Measurements from ENCODE around the gene F5.
"Not testable (repeated sequence)": the region's sequence is repeated elsewhere in the genome, so short reads cannot be mapped to it uniquely, and the experiment has no call there.

The F5 gene

DNA sequence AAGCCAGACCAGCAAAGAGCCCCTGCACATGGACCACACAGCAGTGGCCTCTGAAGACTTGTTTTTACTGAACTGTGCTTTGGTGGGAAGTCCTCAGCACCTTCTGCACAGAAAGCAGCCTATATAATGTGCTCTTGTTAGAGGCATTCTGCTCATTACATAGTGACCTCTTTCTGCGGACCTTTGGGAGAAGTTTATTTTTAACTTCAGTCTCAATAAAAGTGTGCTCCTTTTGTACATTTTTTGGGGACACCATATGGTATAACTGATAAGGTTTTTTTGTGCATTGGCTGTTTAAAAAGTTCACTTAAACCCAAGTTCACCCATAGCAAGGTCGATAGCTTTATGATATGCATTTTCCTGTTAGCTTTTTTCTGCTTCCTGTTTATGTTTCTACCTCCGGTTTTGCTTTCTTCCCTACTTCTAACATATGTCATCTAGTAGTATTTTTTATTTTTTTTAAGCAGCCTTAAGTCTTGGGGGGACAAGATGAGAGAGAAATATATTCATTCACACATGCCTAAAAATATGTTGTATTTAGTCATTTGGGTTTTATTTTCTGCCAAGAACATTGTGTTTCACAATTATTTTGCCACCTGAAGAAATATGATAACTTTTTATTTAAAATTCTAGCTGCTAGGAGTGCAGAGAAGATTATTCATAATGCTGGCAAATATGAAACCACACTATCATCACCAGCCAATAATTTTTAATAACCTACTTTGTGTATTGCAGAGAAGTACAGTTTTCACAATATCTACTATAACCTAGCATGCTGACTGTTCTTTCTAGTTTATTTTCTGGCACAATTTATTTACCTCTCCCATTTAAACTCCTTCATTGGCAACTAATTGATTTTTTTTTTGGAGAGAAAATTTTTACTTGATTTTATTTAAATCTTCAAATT, 77.6 kb downstream of the F5 start:
- no peak for DNase-seq

DNA sequence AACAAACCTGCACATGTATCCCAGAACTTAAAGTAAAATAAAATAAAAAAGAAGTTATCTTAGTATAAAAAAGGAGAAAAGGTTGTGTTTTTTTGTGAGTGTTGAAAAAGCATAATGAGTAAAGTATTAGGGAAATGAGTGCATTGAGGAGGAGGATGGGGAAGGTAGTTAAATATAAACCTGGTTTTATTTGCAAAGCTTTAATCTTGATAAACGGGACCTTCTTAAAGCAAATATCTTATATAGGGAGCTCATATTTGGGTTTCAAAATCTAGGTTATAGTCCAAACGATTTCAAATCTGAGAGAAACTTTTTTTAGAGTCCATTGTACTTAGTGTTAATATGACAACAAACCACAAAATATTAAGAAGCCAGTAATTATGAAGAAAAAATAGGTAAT, 78.9 kb downstream of the F5 start:
- no peak for DNase-seq

DNA sequence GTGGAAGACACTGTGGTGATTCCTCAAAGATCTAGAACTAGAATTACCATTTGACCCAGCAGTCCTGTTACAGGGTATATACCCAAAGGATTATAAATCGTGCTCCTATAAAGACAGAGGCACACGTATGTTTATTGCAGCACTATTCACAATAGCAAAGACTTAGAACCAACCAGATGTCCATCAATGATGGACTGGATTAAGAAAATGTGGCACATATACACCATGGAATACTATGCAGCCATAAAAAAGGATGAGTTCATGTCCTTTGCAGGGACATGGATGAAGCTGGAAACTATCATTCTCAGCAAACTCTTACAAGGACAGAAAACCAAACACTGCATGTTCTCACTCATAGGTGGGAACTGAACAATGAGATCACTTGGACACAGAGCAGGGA, 82.7 kb downstream of the F5 start:
- DNase-seq: not testable (repeated sequence)

DNA sequence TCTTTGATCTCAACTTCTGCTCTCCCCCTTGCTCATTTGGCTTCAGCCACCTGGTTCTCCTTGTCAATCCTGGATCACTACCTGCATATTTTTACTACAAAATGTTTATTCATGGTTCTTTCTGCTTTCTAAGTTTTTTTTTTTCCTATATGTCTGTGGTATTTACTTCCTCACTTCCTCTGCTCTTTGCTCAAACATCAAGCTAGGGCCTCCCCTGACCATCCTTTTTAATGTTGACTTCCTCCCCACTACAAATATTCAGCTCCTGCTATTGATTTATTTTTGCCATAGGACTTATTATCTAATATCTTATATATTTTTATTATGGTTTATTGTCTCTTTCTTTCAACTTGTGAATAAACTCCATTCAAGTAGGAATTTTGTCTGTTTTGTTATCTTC, 86.5 kb downstream of the F5 start:
- no peak for DNase-seq

DNA sequence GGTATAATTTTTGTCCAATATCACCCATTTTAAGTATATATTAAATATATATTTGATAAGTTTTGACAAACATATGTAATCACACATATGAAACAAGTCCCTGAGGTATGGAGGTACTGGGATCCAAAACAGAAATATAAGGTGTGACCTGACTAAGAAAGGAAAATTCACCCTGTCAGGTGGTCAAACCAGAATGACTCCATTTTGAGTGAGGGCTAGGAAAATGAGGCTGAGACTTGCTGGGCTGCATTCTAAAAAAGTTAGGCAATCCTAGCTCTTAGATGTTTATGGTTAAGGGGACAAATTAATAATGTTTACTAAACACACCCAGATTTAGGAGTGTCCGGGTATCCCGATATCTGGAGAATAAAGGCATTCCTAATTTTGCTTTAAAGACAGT, 89.0 kb downstream of the F5 start:
- no peak for DNase-seq

DNA sequence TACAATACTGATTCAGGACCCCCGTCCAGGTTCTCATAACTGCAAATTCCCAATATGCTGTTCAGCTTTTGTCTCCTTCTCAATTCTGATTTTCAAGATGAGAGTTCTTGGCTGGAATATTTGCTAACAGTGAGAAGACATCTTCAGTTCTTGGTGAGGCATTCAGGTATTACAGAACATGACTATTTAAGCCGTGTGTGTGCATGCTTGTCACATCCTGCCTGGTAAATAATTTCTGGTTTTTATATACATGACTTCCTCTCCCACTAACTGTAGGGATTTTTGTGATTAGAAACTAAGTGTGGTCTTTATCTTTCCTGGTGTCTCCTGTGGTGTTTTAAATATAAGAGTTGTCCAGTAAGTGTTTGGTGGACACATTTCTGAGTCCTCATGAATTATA, 90.4 kb downstream of the F5 start:
- DNase-seq: no peak

DNA sequence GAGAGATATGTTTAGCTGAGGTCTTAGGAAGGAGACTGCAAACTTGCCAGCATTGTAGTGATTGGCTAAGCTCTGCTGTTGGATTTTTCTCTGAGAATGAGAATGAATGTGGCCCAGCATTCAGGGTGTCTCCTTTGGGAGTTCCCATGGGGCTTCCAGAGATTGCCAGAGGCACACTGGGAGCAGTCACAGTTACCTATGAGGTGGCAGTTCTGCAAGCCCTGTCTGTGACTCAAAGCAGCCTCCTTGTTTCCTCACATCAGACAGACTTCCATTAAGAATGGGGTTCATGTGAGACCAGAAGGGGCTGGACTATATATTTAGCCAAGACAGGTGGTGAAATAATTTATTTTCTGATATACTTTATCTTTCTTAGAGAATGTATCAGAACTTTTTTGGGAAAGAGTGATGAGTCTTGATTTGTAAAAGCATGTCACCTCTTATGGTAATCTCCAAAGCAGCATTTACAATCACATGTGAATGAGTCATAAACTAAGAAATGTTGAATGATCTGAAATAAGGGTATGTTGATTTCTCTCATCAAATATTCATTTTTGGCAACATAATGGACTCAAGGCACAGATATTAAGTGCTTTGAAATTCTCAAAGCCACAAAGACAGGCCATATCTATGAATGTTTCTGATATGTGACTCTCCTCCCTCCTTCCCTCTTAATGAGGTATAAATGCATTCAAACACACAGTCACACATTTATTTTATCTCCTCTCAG, 91.1 kb downstream of the F5 start:
- DNase-seq: no peak

DNA sequence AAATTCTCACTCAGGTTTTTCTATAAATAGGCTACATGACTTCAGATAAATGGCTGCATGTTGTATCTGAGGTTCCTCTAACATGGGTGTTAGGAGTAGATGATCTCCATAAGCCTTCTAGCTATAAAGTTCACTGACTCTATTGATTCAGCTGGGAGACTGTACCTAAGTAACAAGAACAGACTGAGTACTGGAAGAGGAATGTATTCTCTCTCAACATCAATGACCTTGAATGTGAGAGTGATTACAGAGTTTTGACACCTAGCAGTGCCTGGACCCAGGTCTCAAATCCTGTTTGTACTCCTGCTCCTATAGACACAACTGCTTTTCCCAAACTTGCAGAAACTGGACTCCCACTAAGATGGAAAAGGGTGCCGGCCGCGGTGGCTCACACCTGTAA, 91.9 kb downstream of the F5 start:
- no peak for DNase-seq

DNA sequence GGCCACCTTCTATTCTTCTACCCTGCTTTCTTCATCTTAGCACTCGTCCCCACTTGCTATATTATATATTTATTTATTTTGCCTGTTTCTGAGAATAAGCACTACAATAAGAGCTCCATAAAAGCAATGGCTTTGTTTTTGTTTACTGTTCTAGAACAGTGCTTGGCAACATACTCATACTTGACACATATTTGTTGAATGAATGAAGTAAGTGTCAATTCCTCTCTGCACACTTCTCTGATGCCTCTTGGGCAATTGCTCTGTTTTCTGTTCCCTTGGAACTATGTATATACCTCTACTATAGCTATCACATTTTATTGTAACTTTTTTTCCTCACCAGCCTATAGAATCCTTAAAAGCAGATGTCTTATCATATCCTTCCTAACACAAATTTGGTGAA, 93.0 kb downstream of the F5 start:
- DNase-seq: no peak

DNA sequence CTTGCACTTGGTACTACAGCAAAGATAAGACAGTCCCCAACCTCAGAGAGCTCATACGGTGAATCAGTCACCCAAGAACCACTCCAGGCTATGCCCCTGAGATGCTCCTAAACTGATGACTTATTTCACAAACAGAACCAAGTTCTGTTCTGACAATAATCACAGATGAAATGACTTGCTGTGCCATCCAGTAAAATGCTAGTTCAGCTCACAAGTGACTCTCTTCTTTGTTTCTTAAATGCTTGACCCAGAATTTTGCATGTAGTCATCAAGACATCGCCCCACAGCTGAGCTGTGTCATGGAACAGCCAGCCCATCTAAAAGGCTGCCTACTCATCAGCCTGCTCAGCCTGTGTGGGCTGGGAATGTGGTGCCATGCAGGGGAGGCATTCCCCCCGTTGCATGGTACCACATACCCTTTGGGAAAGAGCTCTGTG, 94.4 kb downstream of the F5 start:
- no peak for DNase-seq

DNA sequence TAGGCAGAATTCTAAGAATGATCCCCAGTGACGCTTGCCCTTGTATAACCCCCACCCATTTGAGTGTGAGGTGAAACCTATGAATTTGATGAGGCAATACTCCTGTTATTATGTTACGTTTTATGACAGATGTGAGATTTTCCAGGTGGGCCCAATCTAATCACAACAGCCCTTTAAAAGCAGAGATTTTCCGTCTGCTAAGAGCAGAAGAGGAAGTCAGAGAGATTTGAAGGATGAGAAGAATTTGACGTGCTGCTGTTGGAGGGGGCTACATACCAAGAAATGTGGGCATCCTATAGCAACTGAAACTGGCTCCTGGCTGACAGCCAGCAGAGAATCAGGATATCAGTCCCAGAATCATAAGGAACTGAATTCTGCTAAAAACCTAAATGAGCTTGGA, 98.1 kb downstream of the F5 start:
- DNase-seq: no peak

DNA sequence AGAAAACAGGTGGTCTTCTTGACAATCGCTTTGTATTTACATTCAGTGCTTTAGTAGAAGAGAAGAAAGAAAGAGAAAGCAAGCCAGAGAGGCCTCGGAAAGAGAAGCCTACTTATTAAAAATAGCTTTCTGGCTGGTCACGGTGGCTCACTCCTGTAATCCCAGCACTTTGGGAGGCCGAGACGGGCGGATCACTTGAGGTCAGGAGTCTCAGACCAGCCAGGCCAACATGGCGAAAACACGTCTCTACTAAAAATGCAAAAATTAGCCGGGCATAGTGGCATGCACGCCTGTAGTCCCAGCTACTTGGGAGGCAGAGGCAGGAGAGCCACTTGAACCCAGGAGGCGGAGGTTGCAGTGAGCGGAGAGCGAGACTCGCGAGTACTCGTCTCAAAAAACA, 98.7 kb downstream of the F5 start:
- no peak for DNase-seq

DNA sequence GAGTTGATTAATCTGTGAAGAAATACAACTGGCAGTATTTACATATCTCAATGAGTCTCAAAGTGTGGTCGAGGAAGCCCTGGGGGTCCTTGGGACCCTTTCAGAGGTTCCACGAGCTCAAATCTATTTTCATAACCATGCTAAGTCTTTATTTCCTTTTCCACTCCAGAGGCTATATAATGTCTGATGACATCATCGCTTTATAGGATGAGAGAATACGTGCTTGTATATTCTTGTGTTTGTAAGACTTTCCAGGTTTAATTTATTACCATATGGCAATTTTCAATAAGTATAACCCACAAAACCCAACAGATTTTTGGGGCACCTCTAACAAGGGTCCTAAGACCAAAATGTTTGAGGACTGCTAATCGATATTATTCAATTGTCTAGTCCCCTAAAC, 99.1 kb downstream of the F5 start:
- no peak for DNase-seq

DNA sequence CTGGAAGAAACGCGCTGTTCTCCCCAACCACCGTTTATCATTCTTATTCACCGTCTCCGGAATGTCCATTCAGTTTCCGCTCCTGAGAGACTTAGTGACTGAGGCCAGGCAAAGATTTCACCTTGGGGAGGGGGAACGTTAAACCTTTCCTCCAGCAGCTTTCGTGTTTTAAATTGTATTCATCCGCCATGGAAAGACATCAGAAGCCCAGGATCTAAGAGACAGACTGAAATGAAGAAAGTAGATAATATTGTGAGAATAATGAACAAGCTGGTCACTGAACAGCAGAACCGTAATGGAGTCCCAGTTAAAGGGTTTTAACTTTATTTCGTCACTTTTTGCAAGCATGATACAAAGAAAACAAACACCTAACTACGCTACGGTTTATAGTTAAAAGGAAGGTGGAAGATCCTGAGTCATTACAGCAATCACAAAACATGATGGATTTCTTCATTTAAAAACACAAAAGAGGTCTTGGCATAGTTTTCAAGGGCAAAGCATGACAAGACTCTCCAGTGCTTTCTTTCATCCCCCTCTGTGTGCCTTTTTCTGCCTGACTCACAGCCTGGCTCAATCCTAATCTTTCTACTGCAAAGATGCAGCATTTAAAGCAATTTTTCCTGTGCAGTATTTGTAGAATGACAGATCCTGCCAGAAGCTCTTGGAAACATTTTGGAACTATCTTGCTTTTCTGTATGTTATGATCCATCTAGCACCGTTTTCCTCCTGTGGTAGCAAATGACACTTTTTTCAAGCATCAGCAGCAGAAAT, 99.8 kb downstream of the F5 start:
- no peak for DNase-seq

DNA sequence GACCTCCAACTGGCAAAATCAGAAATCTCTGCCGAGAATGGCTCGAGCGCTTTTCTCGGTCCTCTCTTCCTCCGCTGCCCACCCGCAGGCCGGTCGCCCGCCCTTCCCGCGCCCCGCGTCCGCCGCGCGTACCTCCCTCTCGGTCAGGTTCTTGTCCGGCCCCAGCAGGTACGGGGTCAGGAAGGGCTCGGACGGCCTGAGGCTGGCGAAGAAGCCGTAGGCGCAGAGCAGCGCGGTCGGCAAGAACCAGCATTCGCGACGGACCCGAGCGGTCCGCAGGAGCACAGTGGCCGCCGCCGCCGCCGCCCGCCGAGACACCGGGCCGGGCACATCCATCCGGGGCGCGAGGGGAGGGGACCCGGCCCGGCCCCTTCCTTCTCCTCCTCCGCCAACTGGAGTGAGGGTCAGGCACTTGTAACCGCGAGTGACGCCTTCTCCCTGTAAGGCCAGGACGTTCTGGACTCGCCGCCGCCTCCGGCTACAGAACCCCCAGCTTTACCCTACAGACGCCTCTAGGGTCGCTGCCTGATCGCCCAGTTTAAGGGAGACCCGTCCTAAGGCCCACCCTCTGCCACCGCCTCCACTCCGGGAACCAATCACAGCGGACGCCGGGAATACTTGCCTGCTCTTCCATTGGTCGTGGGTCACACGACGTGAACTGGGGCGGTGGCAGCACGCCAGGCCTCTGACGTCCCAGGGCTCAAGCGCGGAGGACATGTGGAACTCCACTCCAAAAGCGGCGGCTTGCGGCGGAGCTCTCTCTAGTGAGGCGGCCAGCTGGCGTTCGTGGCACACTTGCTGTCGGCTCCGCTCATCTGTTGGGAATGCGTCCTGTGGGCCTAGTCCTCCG, 100.6 kb downstream of the F5 start, which contains the start of gene SLC19A2:
Gene SLC19A2, minus strand, starts transcription at position 514 of the 850 bp plus-strand sequence. Its CDS starts 178 bp downstream, at position 336.
- DNase-seq: peak; percentile 100

DNA sequence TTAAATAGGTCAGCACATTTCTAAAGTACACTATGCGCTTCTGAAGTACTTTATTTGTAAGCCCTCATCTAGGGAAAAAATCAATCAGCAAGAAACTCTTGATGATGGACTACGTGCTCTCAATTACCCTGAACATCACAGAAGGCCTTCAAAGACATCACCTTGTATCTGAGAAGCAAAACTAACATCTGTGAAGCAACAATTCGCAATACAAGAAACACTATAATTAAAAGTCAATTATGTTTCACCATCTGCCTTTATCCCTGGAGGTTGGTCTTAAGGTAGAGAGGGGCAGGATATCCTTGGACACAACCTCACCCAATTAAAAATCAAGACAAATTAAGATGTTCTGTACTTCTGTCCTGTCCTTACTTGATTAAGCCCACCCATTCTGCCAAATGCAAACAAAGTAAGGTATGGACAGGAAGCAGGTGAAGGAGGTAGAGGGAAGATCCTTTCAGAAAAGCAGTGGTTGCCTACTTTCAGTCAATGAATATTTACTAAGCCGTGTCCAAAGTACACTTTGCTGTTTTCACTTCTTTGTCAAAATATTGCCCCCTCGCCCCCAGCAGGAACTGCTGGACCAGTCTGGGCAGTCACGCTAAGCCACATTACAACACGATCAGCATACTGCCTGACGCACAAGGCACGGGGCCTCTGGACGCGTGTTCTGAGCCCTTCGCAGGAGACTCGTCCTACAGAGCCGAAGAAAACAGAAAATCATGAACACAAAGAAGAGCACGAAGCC, 101.4 kb downstream of the F5 start:
- DNase-seq: peak; percentile 52

DNA sequence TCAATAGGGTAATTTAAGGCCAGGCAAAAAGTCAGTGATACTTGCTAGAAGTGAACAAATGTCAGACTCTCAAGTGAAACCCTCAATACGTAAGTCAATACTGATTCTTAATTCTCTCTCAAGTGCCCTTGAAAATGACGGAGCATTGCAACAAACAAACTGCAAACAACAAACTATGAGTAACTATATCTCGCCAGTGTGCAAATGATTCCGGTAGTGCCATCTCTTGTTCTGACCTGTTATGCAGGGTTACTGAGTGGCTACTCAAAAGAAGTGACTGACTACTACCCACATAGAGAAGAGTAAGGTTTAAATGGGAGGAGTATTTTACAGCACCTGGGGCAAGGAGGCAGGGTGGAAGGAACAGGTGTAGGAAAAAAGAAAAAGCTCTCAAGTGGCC, 102.2 kb downstream of the F5 start:
- no peak for DNase-seq

DNA sequence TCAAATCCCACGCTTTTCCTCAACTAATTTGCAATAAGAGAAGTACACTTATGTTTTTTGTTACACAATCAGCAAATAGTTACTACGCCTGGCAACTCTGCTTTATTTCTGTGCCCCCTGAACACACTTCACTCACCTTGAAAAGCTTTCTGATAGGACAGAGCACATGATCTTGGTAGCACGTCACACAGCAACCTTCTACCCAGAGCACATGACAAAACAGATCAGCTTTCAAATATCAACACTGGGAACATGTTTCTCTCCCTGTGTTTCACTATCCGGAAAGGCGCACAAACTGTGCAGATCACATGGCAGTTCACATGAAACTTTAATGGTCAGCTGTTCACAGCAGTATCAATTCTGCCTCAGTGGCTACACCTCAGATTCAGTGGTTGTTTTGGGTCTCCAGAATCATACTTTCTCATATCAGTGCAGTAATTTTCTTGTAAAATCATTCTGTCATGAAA, 102.7 kb downstream of the F5 start:
- no peak for DNase-seq

DNA sequence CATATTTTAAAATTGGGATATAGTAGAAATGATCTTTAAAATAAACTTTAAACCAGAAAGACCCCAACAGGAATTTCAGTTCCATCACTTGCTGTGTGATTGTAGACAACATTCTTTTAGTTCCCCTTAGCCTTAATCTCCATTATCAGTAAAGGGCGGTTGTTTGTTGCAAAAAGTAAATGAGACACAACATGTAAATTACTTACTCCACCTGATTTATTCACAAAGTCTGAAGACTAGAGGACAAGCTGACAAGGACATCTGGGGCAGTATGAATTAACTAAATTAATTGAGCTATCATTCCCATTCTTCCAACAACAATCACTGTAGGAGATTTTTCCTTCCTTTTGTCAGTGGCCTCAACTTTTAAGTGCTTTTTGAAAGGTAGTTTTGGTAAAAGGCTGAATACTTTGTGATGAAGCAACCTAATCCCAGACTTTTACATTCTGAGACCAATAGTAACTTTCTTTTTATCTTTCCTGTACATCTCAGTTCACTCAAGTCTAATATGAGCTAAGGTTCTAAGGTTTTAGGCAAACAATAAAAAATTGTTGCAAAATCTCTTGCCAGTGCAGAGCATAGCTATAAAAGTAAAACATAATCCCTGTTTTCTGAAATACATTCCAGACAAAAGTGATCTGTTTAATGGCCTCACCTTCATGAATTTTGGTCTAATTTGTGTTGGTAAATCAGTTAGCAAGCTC, 106.8 kb downstream of the F5 start:
- no peak for DNase-seq

DNA sequence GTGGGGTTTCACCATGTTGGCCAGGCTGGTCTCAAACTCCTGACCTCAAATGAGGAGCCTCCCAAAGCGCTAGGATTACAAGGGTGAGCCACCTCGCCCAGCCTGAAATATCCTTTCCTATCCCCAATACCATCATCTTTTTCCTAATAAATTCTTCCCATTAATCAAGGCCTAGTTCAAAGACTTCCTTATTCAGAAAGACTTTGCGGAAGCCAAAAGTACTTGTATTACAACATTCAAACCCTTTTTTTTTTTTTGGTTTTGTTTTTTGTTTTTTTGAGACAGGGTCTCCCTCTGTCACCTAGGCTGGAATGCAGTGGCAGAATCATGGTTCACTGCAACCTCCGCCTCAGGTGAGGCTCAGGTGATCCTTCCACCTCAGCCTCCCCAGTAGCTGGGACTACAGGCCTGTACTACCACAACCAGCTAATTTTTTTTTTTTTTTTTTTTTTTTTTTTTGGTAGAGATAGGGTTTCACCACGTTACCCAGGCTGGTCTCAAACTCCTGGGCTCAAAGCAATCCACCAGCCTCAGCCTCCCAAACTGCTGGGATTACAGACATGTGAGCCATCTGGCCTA, 108.1 kb downstream of the F5 start:
- DNase-seq: no peak
